Mammary epithelial cell (primary cell): ENCODE data around the gene RECK.

Experiments used
- EZH2 ChIP-seq: IDR thresholded peaks from 2 replicates; pipeline ENCODE4 v1.6.1; 2012; ENCODE audit warnings: low read length, inconsistent platforms, borderline replicate concordance
- TF ChIP-seq, protein P1 (sequence below), 2 donors: IDR thresholded peaks in 1 of 2; conservative IDR thresholded peaks in 1 of 2; 2 replicates each; pipeline ENCODE4 v1.5.1; 2011 to 2012; ENCODE audit warnings: inconsistent platforms in 2 of 2, low read length in 2 of 2, mild to moderate bottlenecking in 2 of 2, control low read depth in 1 of 2, low read depth in 1 of 2; ENCODE audit not compliant: insufficient read depth in 1 of 2; ENCODE audit errors: extremely low read depth in 1 of 2

- TF ChIP-seq, protein P1, sequence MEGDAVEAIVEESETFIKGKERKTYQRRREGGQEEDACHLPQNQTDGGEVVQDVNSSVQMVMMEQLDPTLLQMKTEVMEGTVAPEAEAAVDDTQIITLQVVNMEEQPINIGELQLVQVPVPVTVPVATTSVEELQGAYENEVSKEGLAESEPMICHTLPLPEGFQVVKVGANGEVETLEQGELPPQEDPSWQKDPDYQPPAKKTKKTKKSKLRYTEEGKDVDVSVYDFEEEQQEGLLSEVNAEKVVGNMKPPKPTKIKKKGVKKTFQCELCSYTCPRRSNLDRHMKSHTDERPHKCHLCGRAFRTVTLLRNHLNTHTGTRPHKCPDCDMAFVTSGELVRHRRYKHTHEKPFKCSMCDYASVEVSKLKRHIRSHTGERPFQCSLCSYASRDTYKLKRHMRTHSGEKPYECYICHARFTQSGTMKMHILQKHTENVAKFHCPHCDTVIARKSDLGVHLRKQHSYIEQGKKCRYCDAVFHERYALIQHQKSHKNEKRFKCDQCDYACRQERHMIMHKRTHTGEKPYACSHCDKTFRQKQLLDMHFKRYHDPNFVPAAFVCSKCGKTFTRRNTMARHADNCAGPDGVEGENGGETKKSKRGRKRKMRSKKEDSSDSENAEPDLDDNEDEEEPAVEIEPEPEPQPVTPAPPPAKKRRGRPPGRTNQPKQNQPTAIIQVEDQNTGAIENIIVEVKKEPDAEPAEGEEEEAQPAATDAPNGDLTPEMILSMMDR (conservative IDR thresholded peaks at IDR 0.05 in 1 of 2, IDR thresholded peaks at IDR 0.05 in 1 of 2; ENCODE audit: extremely low read depth in 1 of 2, insufficient read depth in 1 of 2, low read depth in 1 of 2, low read length in 2 of 2) = no peak
- TF ChIP-seq EZH2 = no peak
These were observed 4.7 kb upstream of the RECK start for GRCh38 chr9:36031774-36032555.
